ENCODE results near the gene PFAS.

GRCh38 chr17:8288336-8289102 lies 39.4 kb downstream of the PFAS start, which contains the start of gene RANGRF:
- no peak for TF ChIP-seq CTCF (IDR thresholded peaks at IDR 0.05; ENCODE audit: insufficient read depth, low read depth, low read length)
- no peak for TF ChIP-seq EZH2 (IDR thresholded peaks at IDR 0.05; ENCODE audit: insufficient read depth, low read length)

Data from astrocyte (in vitro differentiated cells and primary cell).